ENCODE measurements around the gene TRAF6.

Gene TRAF6

GRCh38 chr11:36463781-36464180, 46.3 kb downstream of the TRAF6 start:
- no peak for TF ChIP-seq CTCF (IDR thresholded peaks at IDR 0.05; ENCODE audit: low read depth, low read length)
- no peak for TF ChIP-seq MAX (IDR thresholded peaks at IDR 0.05; ENCODE audit: low read depth, low read length)
- no peak for TF ChIP-seq MYC (IDR thresholded peaks at IDR 0.05; ENCODE audit: low read depth, low read length)
- no peak for TF ChIP-seq POLR2A (IDR thresholded peaks at IDR 0.05; ENCODE audit: extremely low read depth, insufficient read length)
- no peak for DNase-seq (ENCODE audit: low read depth)
- no peak overlapping the region for H3K4me3 ChIP-seq (ENCODE audit: low read depth, low read length)

GRCh38 chr11:36462321-36462720, 47.8 kb downstream of the TRAF6 start:
- TF ChIP-seq POLR2A (IDR thresholded peaks at IDR 0.05; ENCODE audit: extremely low read depth, insufficient read length) (no peak), MAX (IDR thresholded peaks at IDR 0.05; ENCODE audit: low read depth, low read length) (no peak), CTCF (IDR thresholded peaks at IDR 0.05; ENCODE audit: low read depth, low read length) (no peak), MYC (IDR thresholded peaks at IDR 0.05; ENCODE audit: low read depth, low read length) (no peak)
- no peak overlapping the region for H3K4me3 ChIP-seq (ENCODE audit: low read depth, low read length)
- DNase-seq (ENCODE audit: low read depth) = no peak

- H3K4me3 ChIP-seq (ENCODE audit: low read depth, low read length) = no peak overlapping the region
- no peak for DNase-seq (ENCODE audit: low read depth)
- TF ChIP-seq MAX (IDR thresholded peaks at IDR 0.05; ENCODE audit: low read depth, low read length) = no peak
Measured at GRCh38 chr11:36460220-36460619, 49.9 kb downstream of the TRAF6 start.

DNA sequence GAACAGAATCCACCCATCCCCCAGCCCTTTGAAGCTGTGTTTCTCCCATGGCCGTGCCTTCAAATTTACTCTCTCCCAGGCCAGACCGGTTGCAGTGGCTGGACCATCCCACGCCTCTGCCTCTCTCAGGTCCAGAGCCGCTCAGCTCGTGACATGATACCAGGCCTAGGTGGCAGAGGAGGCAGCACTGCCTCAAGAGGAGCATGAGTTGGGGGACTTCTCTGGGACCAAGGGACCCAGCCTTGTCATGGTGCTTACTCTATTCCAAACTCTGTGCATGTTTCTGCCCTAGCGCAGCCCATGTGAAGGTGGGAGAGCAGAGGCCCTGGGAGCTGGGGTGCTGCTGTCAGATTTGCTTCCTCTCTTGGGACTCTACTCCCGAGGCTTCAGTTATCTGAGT, 51.0 kb downstream of the TRAF6 start:
- no peak overlapping the region for H3K4me3 ChIP-seq (ENCODE audit: low read depth, low read length)
- no peak for DNase-seq (ENCODE audit: low read depth)
- TF ChIP-seq POLR2A (IDR thresholded peaks at IDR 0.05; ENCODE audit: extremely low read depth, insufficient read length) = no peak
- TF ChIP-seq MYC (IDR thresholded peaks at IDR 0.05; ENCODE audit: low read depth, low read length) = no peak
- TF ChIP-seq CTCF (IDR thresholded peaks at IDR 0.05; ENCODE audit: low read depth, low read length) = no peak
- TF ChIP-seq MAX (IDR thresholded peaks at IDR 0.05; ENCODE audit: low read depth, low read length) = no peak

DNA sequence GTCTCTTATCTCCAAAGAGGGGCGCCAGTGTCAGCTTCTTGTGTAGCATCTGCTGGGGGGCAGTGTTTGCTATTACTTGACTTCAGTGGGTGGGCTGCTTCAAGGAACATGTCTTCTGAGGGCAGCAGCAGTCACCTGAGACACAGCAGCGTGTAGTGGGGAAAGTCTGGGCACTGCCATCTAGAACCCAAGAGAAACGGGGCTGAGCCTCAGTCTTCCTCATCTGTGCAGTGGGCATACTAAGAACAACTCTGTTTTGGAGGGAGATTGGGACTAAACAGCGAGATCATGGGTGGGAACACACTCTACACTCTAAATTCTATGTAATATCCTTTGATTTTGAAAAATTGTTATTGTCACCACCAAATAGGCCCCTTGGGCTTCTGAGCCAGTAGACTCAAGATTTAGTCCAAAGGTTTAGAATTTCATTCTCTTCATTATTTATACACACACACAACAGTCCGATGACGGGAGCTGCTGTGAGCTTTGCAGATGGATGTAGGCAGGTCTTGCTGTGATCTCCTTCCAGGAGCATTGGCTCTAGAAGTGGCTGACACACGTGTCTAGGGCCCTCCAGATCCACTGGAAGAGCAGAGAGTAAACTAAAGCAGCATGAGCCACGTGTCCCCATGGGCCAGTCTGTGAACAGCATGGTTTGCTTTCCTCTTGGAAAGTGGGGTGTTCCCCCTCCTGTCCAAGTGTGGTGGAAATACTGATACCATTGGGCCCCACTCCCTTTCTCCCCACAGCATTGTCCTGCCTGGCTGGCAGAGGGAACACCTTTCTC, 51.8 kb downstream of the TRAF6 start:
- DNase-seq (ENCODE audit: low read depth) = no peak
- TF ChIP-seq MYC (IDR thresholded peaks at IDR 0.05; ENCODE audit: low read depth, low read length) (no peak), CTCF (IDR thresholded peaks at IDR 0.05; ENCODE audit: low read depth, low read length) (no peak), MAX (IDR thresholded peaks at IDR 0.05; ENCODE audit: low read depth, low read length) (no peak), POLR2A (IDR thresholded peaks at IDR 0.05; ENCODE audit: extremely low read depth, insufficient read length) (no peak)
- no peak overlapping the region for H3K4me3 ChIP-seq (ENCODE audit: low read depth, low read length)

GRCh38 chr11:36456156-36456555, 53.9 kb downstream of the TRAF6 start:
- no peak overlapping the region for H3K4me3 ChIP-seq (ENCODE audit: low read depth, low read length)
- no peak for DNase-seq (ENCODE audit: low read depth)
- TF ChIP-seq CTCF (IDR thresholded peaks at IDR 0.05; ENCODE audit: low read depth, low read length) = no peak
- no peak for TF ChIP-seq POLR2A (IDR thresholded peaks at IDR 0.05; ENCODE audit: extremely low read depth, insufficient read length)
- TF ChIP-seq MYC (IDR thresholded peaks at IDR 0.05; ENCODE audit: low read depth, low read length) = no peak
- no peak for TF ChIP-seq MAX (IDR thresholded peaks at IDR 0.05; ENCODE audit: low read depth, low read length)

All from NB4 (cell line).